Mesenchymal stem cell (in vitro differentiated cells and primary cell): Measurements from ENCODE around the gene CDC42BPA.

Experiments
- DNase-seq: peaks from one replicate; pipeline ENCODE4 v3.0.0-alpha.2; 2013
- H2AFZ ChIP-seq: one replicate; pipeline ENCODE4 v1.6.1; 2013; ENCODE audit warnings: low read depth, mild to moderate bottlenecking, control low read depth, inconsistent platforms, low read length, moderate library complexity
- H2AK5ac ChIP-seq: 2 replicates; pipeline ENCODE4 v1.6.1; 2013; ENCODE audit warnings: low read length, moderate library complexity, mild to moderate bottlenecking, inconsistent platforms; ENCODE audit not compliant: severe bottlenecking
- H2BK120ac ChIP-seq: one replicate; pipeline ENCODE4 v1.6.1; 2013; ENCODE audit warnings: low read depth, mild to moderate bottlenecking, inconsistent platforms, low read length, moderate library complexity
- H2BK12ac ChIP-seq, 2 experiments: one replicate each; pipeline ENCODE4 v1.6.1; 2013; ENCODE audit warnings: inconsistent platforms in 2 of 2, low read length in 2 of 2, mild to moderate bottlenecking in 2 of 2, moderate library complexity in 2 of 2, control low read depth in 1 of 2
- H2BK15ac ChIP-seq: one replicate; pipeline ENCODE4 v1.6.1; 2013; ENCODE audit warnings: mild to moderate bottlenecking, low read depth, inconsistent platforms; ENCODE audit not compliant: poor library complexity, severe bottlenecking
- H2BK5ac ChIP-seq: 2 replicates; pipeline ENCODE4 v1.6.1; 2013; ENCODE audit warnings: low read depth, mild to moderate bottlenecking, low read length, control low read depth, inconsistent platforms; ENCODE audit not compliant: poor library complexity, severe bottlenecking
- H3K14ac ChIP-seq, 2 experiments: one replicate each; pipeline ENCODE4 v1.6.1; 2013; ENCODE audit warnings: inconsistent platforms in 2 of 2, low read length in 2 of 2, control low read depth in 1 of 2, mild to moderate bottlenecking in 1 of 2, moderate library complexity in 1 of 2
- H3K18ac ChIP-seq, 2 experiments: one replicate each; pipeline ENCODE4 v1.6.1; 2013; ENCODE audit warnings: inconsistent platforms in 2 of 2, low read length in 2 of 2, control low read depth in 1 of 2, low read depth in 1 of 2, mild to moderate bottlenecking in 1 of 2
- H3K23ac ChIP-seq, 2 experiments: one replicate each; pipeline ENCODE4 v1.6.1; 2013; ENCODE audit warnings: inconsistent platforms in 2 of 2, low read length in 2 of 2, mild to moderate bottlenecking in 2 of 2, moderate library complexity in 2 of 2, control low read depth in 1 of 2
- H3K27ac ChIP-seq: 2 replicates; pipeline ENCODE4 v1.5.1; 2013; ENCODE audit warnings: mild to moderate bottlenecking, moderate library complexity, low read length, control low read depth, inconsistent platforms; ENCODE audit not compliant: poor library complexity, severe bottlenecking
- H3K27me3 ChIP-seq, 2 experiments: 2 replicates each; pipeline versions ENCODE4 v1.6.1 to v1.7.0; 2013; ENCODE audit warnings: low read length in 2 of 2, mild to moderate bottlenecking in 2 of 2, moderate library complexity in 2 of 2, control low read depth in 1 of 2, inconsistent platforms in 1 of 2; ENCODE audit not compliant: control insufficient read depth in 1 of 2, insufficient read depth in 1 of 2
- H3K36me3 ChIP-seq, 2 experiments: 2 replicates each; pipeline versions ENCODE4 v1.6.1 to v1.7.0; 2013; ENCODE audit warnings: low read length in 2 of 2, control low read depth in 1 of 2, inconsistent platforms in 1 of 2, low read depth in 1 of 2, mild to moderate bottlenecking in 1 of 2; ENCODE audit not compliant: insufficient read depth in 2 of 2, control insufficient read depth in 1 of 2
- H3K4ac ChIP-seq, 2 experiments: one replicate each; pipeline ENCODE4 v1.6.1; 2013; ENCODE audit warnings: inconsistent platforms in 2 of 2, low read length in 2 of 2, mild to moderate bottlenecking in 2 of 2, moderate library complexity in 2 of 2, control low read depth in 1 of 2, low read depth in 1 of 2
- H3K4me1 ChIP-seq: 2 replicates; pipeline ENCODE4 v1.6.1; 2013; ENCODE audit warnings: low read depth, low read length, control low read depth; ENCODE audit not compliant: control insufficient read depth, insufficient read depth
- H3K4me2 ChIP-seq: 2 replicates; pipeline ENCODE4 v1.6.1; 2013; ENCODE audit warnings: low read length, mild to moderate bottlenecking, inconsistent platforms; ENCODE audit not compliant: poor library complexity, severe bottlenecking
- H3K4me3 ChIP-seq, 2 experiments: 2 replicates each; pipeline versions ENCODE4 v1.5.1 to v1.7.0; 2013; ENCODE audit warnings: low read length in 2 of 2, mild to moderate bottlenecking in 2 of 2, control low read depth in 1 of 2, low read depth in 1 of 2; ENCODE audit not compliant: insufficient read depth in 1 of 2
- H3K79me1 ChIP-seq: replicated peaks from 2 replicates; pipeline ENCODE4 v1.6.1; 2013; ENCODE audit warnings: mild to moderate bottlenecking, control low read depth, low read length, inconsistent platforms; ENCODE audit not compliant: poor library complexity, severe bottlenecking
- H3K9ac ChIP-seq: 2 replicates; pipeline ENCODE4 v1.7.0; 2013; ENCODE audit warnings: mild to moderate bottlenecking, low read length, moderate library complexity
- H3K9me3 ChIP-seq: 2 replicates; pipeline ENCODE4 v1.7.0; 2013; ENCODE audit warnings: mild to moderate bottlenecking, low read length; ENCODE audit not compliant: control insufficient read depth
- H4K8ac ChIP-seq: one replicate; pipeline ENCODE4 v1.6.1; 2013; ENCODE audit warnings: inconsistent platforms, mild to moderate bottlenecking, low read length, moderate library complexity
- H4K91ac ChIP-seq: one replicate; pipeline ENCODE4 v1.6.1; 2013; ENCODE audit warnings: mild to moderate bottlenecking, low read length, inconsistent platforms
- WGBS: methylation state at CpG from one replicate; pipeline ENCODE4 v1.1.7; 2013; ENCODE audit warnings: mixed read lengths; 5-methylcytosine and 5-hydroxymethylcytosine counted together

Gene CDC42BPA

GRCh38 chr1:226994586-226995364 lies 323.5 kb downstream of the CDC42BPA start:
- Histone ChIP-seq H2BK120ac (no peak overlapping the region), H3K4me2 (peak overlapping the region; percentile 70), H2AK5ac (peak overlapping the region; percentile 46), H3K4me3 (no peak overlapping the region), H4K8ac (no peak overlapping the region), H2BK5ac (no peak overlapping the region), H3K18ac (no peak overlapping the region), H3K79me1 (peaks cover 1% of the 10 kb centered on the region), H3K27ac (peak overlapping the region; percentile 53), H3K9ac (no peak overlapping the region), H4K91ac (no peak overlapping the region), H2BK12ac (no peak overlapping the region), H2AFZ (no peak overlapping the region), H3K36me3 (peaks cover 6 to 43% of the 10 kb centered on the region in 2 experiments), H3K23ac (no peak overlapping the region), H3K4ac (no peak overlapping the region), H3K14ac (no peak overlapping the region), H2BK15ac (peak overlapping the region; percentile 19), H3K27me3 (no peaks in the 10 kb centered on the region), H3K9me3 (no peaks in the 10 kb centered on the region), H3K4me1 (peaks cover 14% of the 10 kb centered on the region)
- no peak for DNase-seq
- 94% methylated on average over 18 of the region's 18 CpGs for WGBS

- Histone ChIP-seq H3K9me3 (no peaks in the 10 kb centered on the region), H3K4me2 (peak overlapping the region; percentile 70), H3K4me3 (no peak overlapping the region), H3K4me1 (peaks cover 14% of the 10 kb centered on the region), H2BK5ac (no peak overlapping the region), H3K27me3 (no peaks in the 10 kb centered on the region), H2AK5ac (no peak overlapping the region), H4K91ac (no peak overlapping the region), H3K23ac (no peak overlapping the region), H2BK120ac (no peak overlapping the region), H2BK15ac (no peak overlapping the region), H3K36me3 (peaks cover 6 to 48% of the 10 kb centered on the region in 2 experiments), H2AFZ (no peak overlapping the region), H3K18ac (no peak overlapping the region), H3K79me1 (peaks cover 1% of the 10 kb centered on the region), H4K8ac (no peak overlapping the region), H3K27ac (peak overlapping the region; percentile 53), H2BK12ac (no peak overlapping the region), H3K4ac (no peak overlapping the region), H3K9ac (no peak overlapping the region), H3K14ac (no peak overlapping the region)
- DNase-seq = no peak
- 90% methylated on average over 20 of the region's 22 CpGs for WGBS
Observed at GRCh38 chr1:226993814-226994585, 324.3 kb downstream of the CDC42BPA start.

- Histone ChIP-seq H3K36me3 (peaks cover 20 to 59% of the 10 kb centered on the region in 2 experiments), H3K9me3 (no peaks in the 10 kb centered on the region), H2AFZ (no peak overlapping the region), H2BK12ac (no peak overlapping the region), H3K4ac (no peak overlapping the region), H2AK5ac (no peak overlapping the region), H4K91ac (no peak overlapping the region), H3K23ac (no peak overlapping the region), H3K14ac (no peak overlapping the region), H3K27me3 (no peaks in the 10 kb centered on the region), H2BK5ac (no peak overlapping the region), H3K4me3 (no peak overlapping the region), H2BK15ac (no peak overlapping the region), H3K79me1 (peaks cover 1% of the 10 kb centered on the region), H2BK120ac (no peak overlapping the region), H3K4me2 (no peak overlapping the region), H3K27ac (no peak overlapping the region), H3K4me1 (peaks cover 14% of the 10 kb centered on the region), H3K9ac (no peak overlapping the region), H4K8ac (no peak overlapping the region), H3K18ac (no peak overlapping the region)
- 100% methylated on average over 1 of the region's 4 CpGs for WGBS
- no peak for DNase-seq
Observed at GRCh38 chr1:226991920-226992319, 326.4 kb downstream of the CDC42BPA start.

- Histone ChIP-seq H3K27me3 (no peaks in the 10 kb centered on the region), H3K9me3 (no peaks in the 10 kb centered on the region), H3K27ac (no peak overlapping the region), H3K4me2 (no peak overlapping the region), H3K18ac (no peak overlapping the region), H3K14ac (no peak overlapping the region), H2BK120ac (no peak overlapping the region), H3K4me3 (no peak overlapping the region), H3K4ac (no peak overlapping the region), H2BK12ac (no peak overlapping the region), H2AFZ (no peak overlapping the region), H3K9ac (no peak overlapping the region), H2BK5ac (no peak overlapping the region), H3K79me1 (peaks cover 1% of the 10 kb centered on the region), H3K4me1 (peaks cover 14% of the 10 kb centered on the region), H2AK5ac (no peak overlapping the region), H4K8ac (no peak overlapping the region), H3K36me3 (peaks cover 37 to 75% of the 10 kb centered on the region in 2 experiments), H4K91ac (no peak overlapping the region), H3K23ac (no peak overlapping the region), H2BK15ac (no peak overlapping the region)
- no peak for DNase-seq
- 91% methylated on average over 9 of the region's 10 CpGs for WGBS
Observed at GRCh38 chr1:226990133-226990716, 328.1 kb downstream of the CDC42BPA start.
